IMR-90 (cell line): Measurements from ENCODE around the gene FSTL5. TPM values are rescaled to one million over a fixed set of nuclear protein-coding genes. Genes with fewer than 3 reads are reported as not detected.

Source experiments
- ATAC-seq: fragments of 200-7000 bp; cut with Tn5 transposase; 2 replicates; pipeline ENCODE4 v1.9.1; 2020; ENCODE audit warnings: low read depth, mild to moderate bottlenecking, moderate library complexity
- BruUV-seq: library from RNA; stranded (reverse); fragments of 400-500 nt; replicated peaks from 2 replicates; lab custom pipeline; 2021; lab: Mats Ljungman, UMichigan
- CTCF ChIA-PET: fragments of 300-600 bp; formaldehyde crosslinking; extraction: SDS; loops from one replicate; lab custom pipeline; 2021; ENCODE audit warnings: antibody characterized with exemption; lab: Yijun Ruan, JAX
- POLR2A ChIA-PET: fragments of 300-600 bp; sonication (Branson Sonifier 250); formaldehyde crosslinking; loops from one replicate; lab custom pipeline; 2022; ENCODE audit warnings: antibody characterized with exemption; ENCODE audit not compliant: unreplicated experiment; lab: Charles Lee
- DNase-seq: peaks from one replicate; pipeline ENCODE4 v3.0.0; 2013
- H2AFZ ChIP-seq: replicated peaks from 2 replicates; pipeline ENCODE3; 2013; ENCODE audit warnings: low read length, mild to moderate bottlenecking; ENCODE audit not compliant: poor library complexity
- H2AK5ac ChIP-seq: 2 replicates; pipeline ENCODE4 v1.6.1; 2013; ENCODE audit warnings: low read depth, low read length, inconsistent platforms
- H2AK9ac ChIP-seq: replicated peaks from 2 replicates; pipeline ENCODE3; 2013; ENCODE audit warnings: mild to moderate bottlenecking, low read depth, low read length, moderate library complexity; ENCODE audit not compliant: poor library complexity
- H2BK120ac ChIP-seq: 2 replicates; pipeline ENCODE4 v1.6.1; 2013; ENCODE audit warnings: low read depth, low read length, inconsistent platforms
- H2BK15ac ChIP-seq: 3 replicates; pipeline ENCODE4 v1.6.1; 2013; ENCODE audit warnings: low read depth, low read length, inconsistent platforms
- H2BK20ac ChIP-seq: 2 replicates; pipeline ENCODE4 v1.6.1; 2013; ENCODE audit warnings: low read depth, mild to moderate bottlenecking, inconsistent platforms, low read length, moderate library complexity
- H2BK5ac ChIP-seq: 2 replicates; pipeline ENCODE4 v1.6.1; 2013; ENCODE audit warnings: mild to moderate bottlenecking, low read depth, low read length, inconsistent platforms; ENCODE audit not compliant: poor library complexity, severe bottlenecking
- H3K14ac ChIP-seq: replicated peaks from 2 replicates; pipeline ENCODE4 v1.6.1; 2013; ENCODE audit warnings: low read depth, low read length, inconsistent platforms
- H3K18ac ChIP-seq: 2 replicates; pipeline ENCODE4 v1.6.1; 2013; ENCODE audit warnings: low read depth, low read length, control low read depth
- H3K23ac ChIP-seq: 2 replicates; pipeline ENCODE4 v1.6.1; 2013; ENCODE audit warnings: low read depth, low read length, inconsistent platforms
- H3K27ac ChIP-seq: 2 replicates; pipeline ENCODE4 v1.5.1; 2013; ENCODE audit warnings: mild to moderate bottlenecking, control low read depth, low read length; ENCODE audit not compliant: insufficient read depth
- H3K27me3 ChIP-seq: 2 replicates; pipeline ENCODE4 v1.6.1; 2013; ENCODE audit warnings: low read length; ENCODE audit not compliant: control insufficient read depth, insufficient read depth
- H3K36me3 ChIP-seq: 2 replicates; pipeline ENCODE4 v1.6.1; 2013; ENCODE audit warnings: low read length, mixed read lengths; ENCODE audit not compliant: control insufficient read depth, insufficient read depth
- H3K4ac ChIP-seq: 2 replicates; pipeline ENCODE4 v1.6.1; 2013; ENCODE audit warnings: low read depth, low read length, inconsistent platforms
- H3K4me1 ChIP-seq: 2 replicates; pipeline ENCODE4 v1.6.1; 2013; ENCODE audit warnings: low read length, mixed read lengths; ENCODE audit not compliant: control insufficient read depth, insufficient read depth
- H3K4me2 ChIP-seq: 2 replicates; pipeline ENCODE4 v1.6.1; 2013; ENCODE audit warnings: low read depth, mild to moderate bottlenecking, control low read depth, low read length, moderate library complexity
- H3K4me3 ChIP-seq: 2 replicates; pipeline ENCODE4 v1.5.1; 2013; ENCODE audit warnings: low read depth, mild to moderate bottlenecking, control low read depth, low read length, moderate library complexity; ENCODE audit not compliant: insufficient read depth
- H3K56ac ChIP-seq: 2 replicates; pipeline ENCODE4 v1.6.1; 2013; ENCODE audit warnings: low read length, inconsistent platforms; ENCODE audit not compliant: insufficient read depth; ENCODE audit errors: extremely low read depth
- H3K79me1 ChIP-seq, 2 experiments: 2 replicates each; pipeline ENCODE4 v1.6.1; 2013; ENCODE audit warnings: low read length in 2 of 2, inconsistent platforms in 1 of 2, low read depth in 1 of 2
- H3K9ac ChIP-seq: 2 replicates; pipeline ENCODE4 v1.6.1; 2013; ENCODE audit warnings: low read depth, low read length, control low read depth
- H3K9me1 ChIP-seq: 2 replicates; pipeline ENCODE4 v1.6.1; 2013; ENCODE audit warnings: low read length, inconsistent platforms; ENCODE audit not compliant: insufficient read depth
- H3K9me3 ChIP-seq: 2 replicates; pipeline ENCODE4 v1.6.1; 2013; ENCODE audit warnings: low read length; ENCODE audit not compliant: control insufficient read depth, insufficient read depth
- H4K20me1 ChIP-seq: 2 replicates; pipeline ENCODE4 v1.6.1; 2013; ENCODE audit warnings: low read length, inconsistent platforms; ENCODE audit not compliant: insufficient read depth
- H4K5ac ChIP-seq: 2 replicates; pipeline ENCODE4 v1.6.1; 2013; ENCODE audit warnings: mild to moderate bottlenecking, low read depth, low read length, control low read depth
- H4K8ac ChIP-seq, 2 experiments: 2 replicates each; pipeline ENCODE4 v1.6.1; 2013; ENCODE audit warnings: low read depth in 2 of 2, low read length in 2 of 2, control low read depth in 1 of 2, inconsistent platforms in 1 of 2
- H4K91ac ChIP-seq: 2 replicates; pipeline ENCODE4 v1.6.1; 2013; ENCODE audit warnings: low read depth, low read length, inconsistent platforms; ENCODE audit not compliant: insufficient read depth
- BHLHE40 ChIP-seq: fragments of 150-350 bp; IDR thresholded peaks from 2 replicates; pipeline ENCODE4 v1.6.1; 2016; ENCODE audit warnings: mild to moderate bottlenecking, low read depth, low read length
- CEBPB ChIP-seq: IDR thresholded peaks from 2 replicates; pipeline ENCODE4 v1.6.1; 2012; ENCODE audit warnings: low read depth, low read length, improper control_type of control experiment
- FOS ChIP-seq: fragments of 150-350 bp; IDR thresholded peaks from 2 replicates; pipeline ENCODE4 v1.6.1; 2016; ENCODE audit warnings: low read depth, low read length
- MAFK ChIP-seq: IDR thresholded peaks from 2 replicates; pipeline ENCODE4 v1.6.1; 2012; ENCODE audit warnings: low read depth, low read length, improper control_type of control experiment
- MAZ ChIP-seq: IDR thresholded peaks from 2 replicates; pipeline ENCODE4 v1.6.1; 2012; ENCODE audit warnings: low read depth, mild to moderate bottlenecking, low read length, improper control_type of control experiment, moderate library complexity, borderline replicate concordance
- MXI1 ChIP-seq: IDR thresholded peaks from 2 replicates; pipeline ENCODE4 v1.6.1; 2012; ENCODE audit warnings: low read depth, mild to moderate bottlenecking, low read length, moderate library complexity, borderline replicate concordance
- NFE2L2 ChIP-seq: fragments of 150-350 bp; IDR thresholded peaks from 2 replicates; pipeline ENCODE4 v1.6.1; 2016; ENCODE audit warnings: low read depth, mild to moderate bottlenecking, low read length
- POLR2A ChIP-seq: IDR thresholded peaks from 2 replicates; pipeline ENCODE4 v1.6.1; 2012; ENCODE audit warnings: mild to moderate bottlenecking, low read depth, low read length
- RAD21 ChIP-seq: IDR thresholded peaks from 2 replicates; pipeline ENCODE4 v1.6.1; 2012; ENCODE audit warnings: low read length, improper control_type of control experiment
- RCOR1 ChIP-seq: IDR thresholded peaks from 2 replicates; pipeline ENCODE4 v1.6.1; 2012; ENCODE audit warnings: mild to moderate bottlenecking, low read length, improper control_type of control experiment; ENCODE audit not compliant: insufficient replicate concordance
- RFX5 ChIP-seq: IDR thresholded peaks from 2 replicates; pipeline ENCODE4 v1.8.0; 2012; ENCODE audit warnings: low read depth, mild to moderate bottlenecking, low read length, moderate library complexity
- SMC3 ChIP-seq: fragments of 150-350 bp; IDR thresholded peaks from 2 replicates; pipeline ENCODE4 v1.6.1; 2016; ENCODE audit warnings: low read depth, mild to moderate bottlenecking, antibody characterized with exemption, low read length, moderate library complexity
- WGBS, 2 experiments: methylation state at CpG; one replicate each; pipeline versions ENCODE4 v1.1.5 to v1.1.7; 2013; ENCODE audit warnings: missing lambda C conversion rate in 2 of 2; ENCODE audit not compliant: insufficient read length in 1 of 2; ENCODE audit errors: extremely low coverage in 2 of 2; 5-methylcytosine and 5-hydroxymethylcytosine counted together
- dilution Hi-C: fragments of 300-500 bp; cut with HindIII; formaldehyde crosslinking; loops from one replicate; pipeline ENCODE4 v1.14.3; 2018; ENCODE audit warnings: low sequenced_read_pairs; ENCODE audit not compliant: unreplicated experiment
- in situ Hi-C: fragments of 300-500 bp; cut with MboI; formaldehyde crosslinking; loops from 3 replicates; pipeline ENCODE4 v1.14.3; 2019; ENCODE audit warnings: low sequenced_read_pairs, inconsistent platforms, mixed read lengths
- intact Hi-C: fragments of 100-400 bp; cut with micrococcal nuclease; formaldehyde crosslinking; loops from 2 replicates; pipeline ENCODE4 v1.10.0; 2022
- polyA plus RNA-seq, 3 experiments: library from polyadenylated mRNA; depleted of rRNA; stranded (reverse); fragments of >200 nt; gene quantifications; 2 replicates each; pipeline ENCODE4 v1.2.3, GENCODE V29; 2012; ENCODE audit warnings: low replicate concordance in 1 of 3
- total RNA-seq: library from RNA; depleted of rRNA; stranded (reverse); fragments of >200 nt; gene quantifications from 2 replicates; pipeline ENCODE4 v1.2.3, GENCODE V29; 2012
- TF ChIP-seq, protein P1 (sequence below): conservative IDR thresholded peaks from 2 replicates; pipeline ENCODE4 v1.5.1; 2012; ENCODE audit warnings: mild to moderate bottlenecking, low read depth, low read length, improper control_type of control experiment
- TF ChIP-seq, protein P2 (sequence below): fragments of 150-350 bp; IDR thresholded peaks from 2 replicates; pipeline ENCODE4 v1.6.1; 2016; ENCODE audit warnings: low read depth, mild to moderate bottlenecking, low read length, moderate library complexity, borderline replicate concordance

FSTL5 gene
- total and polyA plus RNA-seq, 2 of the 4 experiments (the other 2 are of a cell fraction): under 0.01 TPM; not detected in 1

DNA sequence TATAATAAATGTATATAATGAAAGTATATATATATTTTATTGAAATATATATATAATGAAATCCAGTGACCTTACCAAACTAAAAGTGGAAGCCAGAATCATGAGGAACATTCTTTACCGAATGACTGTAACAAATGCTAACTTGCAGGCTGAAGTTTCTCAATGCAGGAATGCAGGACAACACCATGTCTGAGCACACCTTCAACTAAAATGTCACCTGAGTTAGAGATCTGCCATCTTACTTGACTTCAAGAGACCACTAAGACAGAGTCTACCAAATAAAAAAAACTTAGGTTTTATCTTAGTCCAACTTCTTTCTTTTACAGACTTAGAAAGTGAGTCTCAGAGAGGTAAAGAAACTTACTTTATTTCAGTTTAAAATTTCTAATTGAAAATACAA, 176.2 kb downstream of the FSTL5 start:
- no CpG with 5 or more reads among the region's 1 CpG for WGBS, 2 experiments
- DNase-seq (no peak), ATAC-seq (no peak)
- Histone ChIP-seq H3K14ac (no peak overlapping the region), H2AK9ac (no peak overlapping the region), H3K23ac (no peak overlapping the region), H3K9me3 (no peaks in the 10 kb centered on the region), H2BK5ac (no peak overlapping the region), H3K4me1 (no peaks in the 10 kb centered on the region), H4K5ac (no peak overlapping the region), H3K4me3 (no peak overlapping the region), H3K27ac (no peak overlapping the region), H3K56ac (no peak overlapping the region), H3K36me3 (no peaks in the 10 kb centered on the region), H2AFZ (no peak overlapping the region), H2BK120ac (no peak overlapping the region), H2BK15ac (no peak overlapping the region), H3K9me1 (no peaks in the 10 kb centered on the region), H4K91ac (no peak overlapping the region), H3K9ac (no peak overlapping the region), H4K8ac (no peak overlapping the region), H3K4ac (no peak overlapping the region), H3K18ac (no peak overlapping the region), H4K20me1 (no peaks in the 10 kb centered on the region), H3K79me1 (no peaks in the 10 kb centered on the region), H3K27me3 (no peaks in the 10 kb centered on the region), H2BK20ac (no peak overlapping the region), H3K4me2 (no peak overlapping the region), H2AK5ac (no peak overlapping the region)
- no TSS peak for BruUV-seq
- dilution Hi-C loops: no loop called here
- CTCF ChIA-PET: no interaction called here
- TF ChIP-seq, protein P1, sequence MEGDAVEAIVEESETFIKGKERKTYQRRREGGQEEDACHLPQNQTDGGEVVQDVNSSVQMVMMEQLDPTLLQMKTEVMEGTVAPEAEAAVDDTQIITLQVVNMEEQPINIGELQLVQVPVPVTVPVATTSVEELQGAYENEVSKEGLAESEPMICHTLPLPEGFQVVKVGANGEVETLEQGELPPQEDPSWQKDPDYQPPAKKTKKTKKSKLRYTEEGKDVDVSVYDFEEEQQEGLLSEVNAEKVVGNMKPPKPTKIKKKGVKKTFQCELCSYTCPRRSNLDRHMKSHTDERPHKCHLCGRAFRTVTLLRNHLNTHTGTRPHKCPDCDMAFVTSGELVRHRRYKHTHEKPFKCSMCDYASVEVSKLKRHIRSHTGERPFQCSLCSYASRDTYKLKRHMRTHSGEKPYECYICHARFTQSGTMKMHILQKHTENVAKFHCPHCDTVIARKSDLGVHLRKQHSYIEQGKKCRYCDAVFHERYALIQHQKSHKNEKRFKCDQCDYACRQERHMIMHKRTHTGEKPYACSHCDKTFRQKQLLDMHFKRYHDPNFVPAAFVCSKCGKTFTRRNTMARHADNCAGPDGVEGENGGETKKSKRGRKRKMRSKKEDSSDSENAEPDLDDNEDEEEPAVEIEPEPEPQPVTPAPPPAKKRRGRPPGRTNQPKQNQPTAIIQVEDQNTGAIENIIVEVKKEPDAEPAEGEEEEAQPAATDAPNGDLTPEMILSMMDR: no peak
- TF ChIP-seq, protein P2, sequence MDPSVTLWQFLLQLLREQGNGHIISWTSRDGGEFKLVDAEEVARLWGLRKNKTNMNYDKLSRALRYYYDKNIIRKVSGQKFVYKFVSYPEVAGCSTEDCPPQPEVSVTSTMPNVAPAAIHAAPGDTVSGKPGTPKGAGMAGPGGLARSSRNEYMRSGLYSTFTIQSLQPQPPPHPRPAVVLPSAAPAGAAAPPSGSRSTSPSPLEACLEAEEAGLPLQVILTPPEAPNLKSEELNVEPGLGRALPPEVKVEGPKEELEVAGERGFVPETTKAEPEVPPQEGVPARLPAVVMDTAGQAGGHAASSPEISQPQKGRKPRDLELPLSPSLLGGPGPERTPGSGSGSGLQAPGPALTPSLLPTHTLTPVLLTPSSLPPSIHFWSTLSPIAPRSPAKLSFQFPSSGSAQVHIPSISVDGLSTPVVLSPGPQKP: no peak
- no peak for TF ChIP-seq MXI1
- no peak for TF ChIP-seq NFE2L2
- no peak for TF ChIP-seq BHLHE40
- no peak for TF ChIP-seq CEBPB
- no peak for TF ChIP-seq MAZ
- TF ChIP-seq SMC3: no peak
- TF ChIP-seq RCOR1: no peak
- TF ChIP-seq FOS: no peak
- no peak for TF ChIP-seq RAD21
- TF ChIP-seq MAFK: no peak
- TF ChIP-seq RFX5: no peak
- no peak for TF ChIP-seq POLR2A
- intact Hi-C loops: no loop called here
- POLR2A ChIA-PET: no interaction called here
- in situ Hi-C loops: no loop called here
